ENCODE data around the gene WASL. TPM values are rescaled to one million over a fixed set of nuclear protein-coding genes. Genes with fewer than 3 reads are reported as not detected.

Gene WASL
- total RNA-seq, 1 experiment from 2014 or later: 42.3 TPM

- no peak overlapping the region for H3K4me3 ChIP-seq (ENCODE audit: low read depth, low read length)
- no peaks in the 10 kb centered on the region for H3K36me3 ChIP-seq (ENCODE audit: control insufficient read depth, insufficient read depth, low read length)
- Mint-ChIP-seq H3K27me3 (ENCODE audit: insufficient read depth, unreplicated experiment) (no peaks in the 10 kb centered on the region), H3K4me3 (ENCODE audit: unreplicated experiment) (no peak overlapping the region), H3K27ac (ENCODE audit: unreplicated experiment) (no peak overlapping the region), H3K36me3 (ENCODE audit: insufficient read depth, unreplicated experiment) (no peaks in the 10 kb centered on the region), H3K9me3 (ENCODE audit: unreplicated experiment) (no peaks in the 10 kb centered on the region), H3K4me1 (ENCODE audit: low read depth, unreplicated experiment) (peaks cover 6% of the 10 kb centered on the region)
- no peaks in the 10 kb centered on the region for H3K9me3 ChIP-seq
- ChIA-PET CTCF (no interaction called here), POLR2A (no interaction called here)
- TF ChIP-seq CTCF (IDR thresholded peaks at IDR 0.05; ENCODE audit: insufficient read depth in 1 of 2, low read depth in 1 of 2, low read length in 1 of 2, severe bottlenecking in 1 of 2, unreplicated experiment in 1 of 2): no peak
- no peak for DNase-seq
- intact Hi-C loops (cut with micrococcal nuclease; ENCODE audit: unreplicated experiment): no loop called here
- H3K4me1 ChIP-seq: peaks cover 5% of the 10 kb centered on the region
- H3K27me3 ChIP-seq (replicated peaks; ENCODE audit: control insufficient read depth, insufficient read depth, low read length): no peaks in the 10 kb centered on the region
- BruUV-seq (replicated peaks): no TSS peak
Measured at GRCh38 chr7:123650595-123650994, 98.2 kb downstream of the WASL start.

- Histone ChIP-seq H3K27me3 (replicated peaks; ENCODE audit: control insufficient read depth, insufficient read depth, low read length) (no peaks in the 10 kb centered on the region), H3K36me3 (ENCODE audit: control insufficient read depth, insufficient read depth, low read length) (no peaks in the 10 kb centered on the region), H3K4me3 (ENCODE audit: low read depth, low read length) (no peak overlapping the region), H3K9me3 (no peaks in the 10 kb centered on the region), H3K4me1 (peaks cover 5% of the 10 kb centered on the region)
- no TSS peak for BruUV-seq (replicated peaks)
- H3K27me3 Mint-ChIP-seq (ENCODE audit: insufficient read depth, unreplicated experiment): no peaks in the 10 kb centered on the region
- no peaks in the 10 kb centered on the region for H3K9me3 Mint-ChIP-seq (ENCODE audit: unreplicated experiment)
- intact Hi-C loops (cut with micrococcal nuclease; ENCODE audit: unreplicated experiment): no loop called here
- CTCF ChIA-PET: no interaction called here
- POLR2A ChIA-PET: no interaction called here
- no peak for TF ChIP-seq CTCF (IDR thresholded peaks at IDR 0.05; ENCODE audit: insufficient read depth in 1 of 2, low read depth in 1 of 2, low read length in 1 of 2, severe bottlenecking in 1 of 2, unreplicated experiment in 1 of 2)
- no peaks in the 10 kb centered on the region for H3K36me3 Mint-ChIP-seq (ENCODE audit: insufficient read depth, unreplicated experiment)
- H3K27ac Mint-ChIP-seq (ENCODE audit: unreplicated experiment): no peak overlapping the region
- peaks cover 6% of the 10 kb centered on the region for H3K4me1 Mint-ChIP-seq (ENCODE audit: low read depth, unreplicated experiment)
- H3K4me3 Mint-ChIP-seq (ENCODE audit: unreplicated experiment): no peak overlapping the region
- DNase-seq: no peak
Measured at GRCh38 chr7:123649964-123650363, 98.8 kb downstream of the WASL start.

GRCh38 chr7:123647106-123647730 is 101.6 kb downstream of the WASL start:
- H3K36me3 Mint-ChIP-seq (ENCODE audit: insufficient read depth, unreplicated experiment): no peaks in the 10 kb centered on the region
- H3K4me3 Mint-ChIP-seq (ENCODE audit: unreplicated experiment): no peak overlapping the region
- Histone ChIP-seq H3K36me3 (ENCODE audit: control insufficient read depth, insufficient read depth, low read length) (no peaks in the 10 kb centered on the region), H3K4me1 (peaks cover 17% of the 10 kb centered on the region), H3K27me3 (replicated peaks; ENCODE audit: control insufficient read depth, insufficient read depth, low read length) (no peaks in the 10 kb centered on the region), H3K4me3 (ENCODE audit: low read depth, low read length) (no peak overlapping the region), H3K9me3 (no peaks in the 10 kb centered on the region)
- ChIA-PET CTCF (no interaction called here), POLR2A (no interaction called here)
- no peaks in the 10 kb centered on the region for H3K9me3 Mint-ChIP-seq (ENCODE audit: unreplicated experiment)
- H3K27ac Mint-ChIP-seq (ENCODE audit: unreplicated experiment): no peak overlapping the region
- DNase-seq: no peak
- TF ChIP-seq CTCF (IDR thresholded peaks at IDR 0.05; ENCODE audit: insufficient read depth in 1 of 2, low read depth in 1 of 2, low read length in 1 of 2, severe bottlenecking in 1 of 2, unreplicated experiment in 1 of 2): no peak
- no TSS peak for BruUV-seq (replicated peaks)
- intact Hi-C loops (cut with micrococcal nuclease; ENCODE audit: unreplicated experiment): no loop called here
- peaks cover 19% of the 10 kb centered on the region for H3K4me1 Mint-ChIP-seq (ENCODE audit: low read depth, unreplicated experiment)
- H3K27me3 Mint-ChIP-seq (ENCODE audit: insufficient read depth, unreplicated experiment): no peaks in the 10 kb centered on the region
